HFF-Myc (cell line): ENCODE measurements around the gene ZNF497.

Experiments used
- DNase-seq: peaks from one replicate; pipeline ENCODE4 v3.0.0-alpha.2; 2011; ENCODE audit warnings: low read depth; ENCODE audit errors: extremely low read depth
- H3K4me3 ChIP-seq: replicated peaks from 2 replicates; pipeline ENCODE4 v1.5.1; 2011; ENCODE audit warnings: low read depth, mild to moderate bottlenecking, control low read depth, low read length
- CTCF ChIP-seq: IDR thresholded peaks from 2 replicates; pipeline ENCODE4 v1.5.1; 2012; ENCODE audit warnings: mild to moderate bottlenecking, low read depth, low read length, control low read depth; ENCODE audit errors: missing control alignments

ZNF497 gene

DNA sequence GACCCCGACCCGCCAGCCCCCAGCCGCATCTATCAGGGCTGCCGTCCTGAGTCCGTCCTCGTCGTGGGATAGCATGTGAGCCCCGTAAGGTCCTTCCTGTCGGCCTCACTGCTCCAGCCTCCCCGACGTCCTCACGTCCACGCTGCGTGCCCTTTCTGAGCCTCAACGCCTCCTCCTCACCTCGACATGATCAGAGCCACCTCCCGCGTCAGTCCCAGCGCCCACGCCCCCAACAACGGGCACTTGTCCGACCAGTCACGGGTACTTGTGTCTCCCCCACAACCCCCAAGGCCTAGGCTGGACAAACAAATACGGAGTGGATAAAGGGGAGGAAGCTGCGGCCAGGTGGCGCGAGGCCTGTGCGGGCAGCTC, 665 bp downstream of the ZNF497 start:
- peak overlapping the region; percentile 81 for H3K4me3 ChIP-seq
- no peak for TF ChIP-seq CTCF
- DNase-seq: no peak

DNA sequence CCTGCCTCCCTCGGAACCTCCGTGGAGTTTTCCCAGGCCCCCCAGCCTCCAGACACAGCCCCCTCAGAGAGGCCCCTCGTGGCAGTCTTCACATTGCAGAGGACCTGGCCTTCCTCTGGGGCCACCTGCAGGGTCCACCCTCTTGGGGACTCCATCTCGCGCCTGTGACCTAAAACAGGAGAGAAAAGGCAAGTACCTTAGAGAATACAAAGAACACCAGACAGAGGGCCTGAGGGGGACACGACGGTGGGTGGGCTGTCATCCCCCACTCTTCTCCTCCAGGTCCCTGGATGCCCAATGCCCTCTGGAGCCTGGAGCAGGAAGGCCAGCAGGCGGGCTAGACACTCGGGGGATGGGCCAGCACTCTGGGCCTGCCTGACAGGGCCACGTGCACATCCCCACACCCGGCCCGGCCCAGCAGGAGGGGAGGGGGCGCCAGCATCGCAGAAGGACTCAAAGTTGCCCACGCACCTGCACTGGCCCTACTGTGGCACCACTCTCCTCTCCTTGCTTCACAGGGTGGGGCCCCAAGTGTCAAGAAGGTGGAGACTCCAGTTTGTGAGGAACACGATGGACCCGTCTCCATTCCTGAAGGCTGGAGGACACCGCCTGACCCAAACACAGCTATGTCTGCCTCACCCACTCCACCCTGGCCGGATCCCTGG, 4.9 kb downstream of the ZNF497 start:
- DNase-seq: no peak
- no peak overlapping the region for H3K4me3 ChIP-seq
- no peak for TF ChIP-seq CTCF

GRCh38 chr19:58356766-58357480, 5.6 kb downstream of the ZNF497 start:
- TF ChIP-seq CTCF: no peak
- peak overlapping the region; percentile 30 for H3K4me3 ChIP-seq

GRCh38 chr19:58355908-58356765, 6.4 kb downstream of the ZNF497 start:
- no peak for TF ChIP-seq CTCF
- H3K4me3 ChIP-seq: peak overlapping the region; percentile 30
- DNase-seq: no peak

More at GRCh38 chr19:58356766-58357480, 5.6 kb downstream of the ZNF497 start:
- DNase-seq: no peak

GRCh38 chr19:58355215-58355796, 7.2 kb downstream of the ZNF497 start:
- TF ChIP-seq CTCF: no peak
- no peak for DNase-seq

GRCh38 chr19:58354478-58355030, 8.0 kb downstream of the ZNF497 start:
- no peak overlapping the region for H3K4me3 ChIP-seq
- DNase-seq: no peak
- no peak for TF ChIP-seq CTCF

More at GRCh38 chr19:58355215-58355796, 7.2 kb downstream of the ZNF497 start:
- H3K4me3 ChIP-seq: no peak overlapping the region
